ENCODE data around the gene KIAA1549.

Gene KIAA1549

DNA sequence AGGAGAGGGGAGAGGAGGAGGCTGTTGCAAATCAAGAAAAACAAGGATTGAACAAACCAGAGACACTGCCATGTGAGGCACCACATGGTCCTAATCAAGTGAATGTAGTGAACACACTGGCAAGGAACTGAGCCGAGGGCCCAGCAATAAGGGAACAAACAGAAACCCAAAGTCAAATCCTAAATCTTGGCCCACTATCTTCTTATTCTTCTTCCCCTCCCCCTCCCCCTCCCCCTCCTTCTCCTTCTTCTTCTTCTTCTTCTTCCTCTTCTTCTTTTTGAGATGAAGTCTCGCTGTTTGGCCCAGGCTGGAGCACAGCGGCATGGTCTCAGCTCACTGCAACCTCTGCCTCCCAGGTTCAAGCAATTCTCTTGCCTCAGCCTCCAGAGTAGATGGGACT lies 24.0 kb downstream of the KIAA1549 start:
- H3K4me3 ChIP-seq (ENCODE audit: low read depth, low read length) = no peak overlapping the region
- no peak for DNase-seq (ENCODE audit: low read depth)
- TF ChIP-seq, protein P1, sequence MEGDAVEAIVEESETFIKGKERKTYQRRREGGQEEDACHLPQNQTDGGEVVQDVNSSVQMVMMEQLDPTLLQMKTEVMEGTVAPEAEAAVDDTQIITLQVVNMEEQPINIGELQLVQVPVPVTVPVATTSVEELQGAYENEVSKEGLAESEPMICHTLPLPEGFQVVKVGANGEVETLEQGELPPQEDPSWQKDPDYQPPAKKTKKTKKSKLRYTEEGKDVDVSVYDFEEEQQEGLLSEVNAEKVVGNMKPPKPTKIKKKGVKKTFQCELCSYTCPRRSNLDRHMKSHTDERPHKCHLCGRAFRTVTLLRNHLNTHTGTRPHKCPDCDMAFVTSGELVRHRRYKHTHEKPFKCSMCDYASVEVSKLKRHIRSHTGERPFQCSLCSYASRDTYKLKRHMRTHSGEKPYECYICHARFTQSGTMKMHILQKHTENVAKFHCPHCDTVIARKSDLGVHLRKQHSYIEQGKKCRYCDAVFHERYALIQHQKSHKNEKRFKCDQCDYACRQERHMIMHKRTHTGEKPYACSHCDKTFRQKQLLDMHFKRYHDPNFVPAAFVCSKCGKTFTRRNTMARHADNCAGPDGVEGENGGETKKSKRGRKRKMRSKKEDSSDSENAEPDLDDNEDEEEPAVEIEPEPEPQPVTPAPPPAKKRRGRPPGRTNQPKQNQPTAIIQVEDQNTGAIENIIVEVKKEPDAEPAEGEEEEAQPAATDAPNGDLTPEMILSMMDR (conservative IDR thresholded peaks at IDR 0.05; ENCODE audit: low read depth, low read length) = no peak

DNA sequence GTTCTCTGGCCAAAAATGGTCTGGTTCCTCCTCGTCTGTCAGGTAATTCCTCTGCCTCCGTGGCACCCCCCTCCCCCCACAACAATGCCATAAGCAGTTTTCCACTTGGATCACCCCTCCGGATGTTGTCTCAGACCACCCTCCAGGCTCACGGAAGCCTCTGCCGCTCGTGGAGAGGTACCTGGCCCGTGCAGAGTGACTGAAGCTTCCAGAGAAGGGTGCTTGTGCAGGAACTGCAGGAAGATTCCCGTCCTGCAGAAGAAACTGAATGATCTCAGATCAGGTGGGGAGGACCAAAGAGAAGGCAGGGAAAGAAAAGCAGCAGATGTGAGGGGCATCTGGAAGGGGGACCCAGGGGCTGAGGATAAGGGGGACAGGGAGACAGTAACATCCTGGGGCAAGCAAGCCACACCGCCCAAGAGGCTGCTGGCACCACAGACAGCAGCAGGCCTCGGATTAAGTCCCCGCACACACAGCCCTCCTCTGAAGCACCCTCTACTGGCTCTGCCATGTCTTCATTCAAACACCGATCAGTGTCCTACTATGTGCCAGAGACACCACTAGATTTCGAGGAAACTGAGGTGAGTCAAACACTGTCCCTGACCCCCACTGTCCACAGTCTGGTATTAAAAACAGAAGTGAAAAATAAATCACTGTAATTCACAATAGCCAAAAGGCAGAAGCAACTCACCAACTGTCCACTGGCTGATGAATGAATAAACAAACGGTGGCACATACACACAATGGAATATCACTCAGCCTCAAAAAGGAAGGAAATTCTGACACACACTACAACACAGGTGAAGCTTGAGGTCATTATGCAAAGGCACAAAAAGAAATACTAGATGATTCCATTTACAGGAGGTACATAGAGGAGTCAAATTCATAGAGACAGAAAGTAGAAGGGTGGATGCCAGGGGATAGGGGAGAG lies 26.4 kb downstream of the KIAA1549 start:
- DNase-seq (ENCODE audit: low read depth) = no peak
- TF ChIP-seq, protein P1 (conservative IDR thresholded peaks at IDR 0.05; ENCODE audit: low read depth, low read length) = no peak
- no peak overlapping the region for H3K4me3 ChIP-seq (ENCODE audit: low read depth, low read length)

DNA sequence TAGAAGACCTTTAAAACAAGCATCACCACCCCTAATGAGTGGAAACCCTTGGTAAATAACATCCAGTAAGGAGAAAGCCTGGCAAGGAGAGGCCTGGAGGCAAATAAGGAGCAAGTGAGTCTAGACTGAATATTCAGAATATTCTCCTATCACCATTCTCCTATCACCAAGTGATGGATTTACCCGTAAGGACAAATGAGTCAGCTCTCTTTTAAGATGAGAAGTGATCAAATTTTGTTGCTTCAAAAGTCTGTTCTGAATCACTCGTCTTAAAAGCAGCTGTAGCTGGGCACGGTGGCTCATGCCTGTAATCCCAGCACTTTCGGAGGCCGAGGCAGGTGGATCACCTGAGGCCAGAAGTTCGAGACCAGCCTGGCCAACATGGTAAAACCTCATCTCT lies 28.4 kb downstream of the KIAA1549 start:
- TF ChIP-seq, protein P1 (conservative IDR thresholded peaks at IDR 0.05; ENCODE audit: low read depth, low read length) = no peak
- DNase-seq (ENCODE audit: low read depth) = no peak
- H3K4me3 ChIP-seq (ENCODE audit: low read depth, low read length) = no peak overlapping the region

DNA sequence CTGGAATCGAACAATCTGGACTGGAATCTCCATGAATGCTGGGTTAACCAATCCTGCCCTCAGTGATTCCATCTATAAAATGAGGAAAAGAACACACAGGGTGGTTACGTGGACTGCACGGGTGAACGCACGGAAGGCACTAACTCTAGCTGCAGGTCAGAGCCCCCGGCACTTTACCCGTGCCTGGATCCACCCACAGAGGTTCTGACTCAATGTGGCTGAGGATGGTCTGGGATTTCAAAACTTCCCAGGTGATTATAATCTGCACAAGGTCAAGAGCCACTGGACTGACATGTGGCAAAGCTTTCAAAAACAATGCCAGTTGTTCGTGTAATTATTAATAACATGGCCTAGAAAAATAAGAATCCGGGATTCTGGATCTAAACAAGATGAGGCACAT lies 29.2 kb downstream of the KIAA1549 start:
- DNase-seq (ENCODE audit: low read depth) = no peak
- H3K4me3 ChIP-seq (ENCODE audit: low read depth, low read length) = no peak overlapping the region
- TF ChIP-seq, protein P1 (conservative IDR thresholded peaks at IDR 0.05; ENCODE audit: low read depth, low read length) = no peak

DNA sequence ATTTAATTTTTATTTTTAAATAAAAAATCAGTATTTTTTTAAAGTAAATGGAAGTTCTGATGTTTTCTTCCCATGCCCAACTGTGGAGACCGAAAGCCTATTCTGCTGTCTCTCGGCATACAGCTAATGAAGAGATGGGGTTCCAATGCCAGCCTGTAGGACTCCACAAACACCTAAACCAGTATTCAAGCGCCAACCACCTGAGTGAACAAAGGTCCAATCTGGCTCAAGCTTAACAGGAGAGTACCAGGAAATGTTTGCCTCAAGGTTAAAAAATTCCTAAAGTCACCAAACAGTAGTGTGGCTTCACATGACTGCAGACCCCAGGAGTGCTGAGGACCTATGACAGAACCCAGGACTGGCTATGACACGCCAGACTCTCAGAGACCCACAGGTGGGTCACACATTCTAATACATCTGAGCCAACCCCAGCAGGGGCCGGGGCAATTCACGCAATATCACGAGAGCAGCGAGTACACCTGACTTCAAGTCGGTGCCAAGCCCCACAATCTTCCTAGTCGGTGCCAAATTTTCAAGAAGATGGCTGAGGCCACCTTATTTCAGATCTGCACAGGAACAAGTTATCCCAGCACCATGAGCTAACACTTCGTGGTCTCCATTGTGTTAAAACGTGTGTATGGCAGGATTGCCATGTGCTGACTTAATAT lies 31.6 kb downstream of the KIAA1549 start:
- DNase-seq (ENCODE audit: low read depth) = no peak
- TF ChIP-seq, protein P1 (conservative IDR thresholded peaks at IDR 0.05; ENCODE audit: low read depth, low read length) = no peak
- H3K4me3 ChIP-seq (ENCODE audit: low read depth, low read length) = no peak overlapping the region

DNA sequence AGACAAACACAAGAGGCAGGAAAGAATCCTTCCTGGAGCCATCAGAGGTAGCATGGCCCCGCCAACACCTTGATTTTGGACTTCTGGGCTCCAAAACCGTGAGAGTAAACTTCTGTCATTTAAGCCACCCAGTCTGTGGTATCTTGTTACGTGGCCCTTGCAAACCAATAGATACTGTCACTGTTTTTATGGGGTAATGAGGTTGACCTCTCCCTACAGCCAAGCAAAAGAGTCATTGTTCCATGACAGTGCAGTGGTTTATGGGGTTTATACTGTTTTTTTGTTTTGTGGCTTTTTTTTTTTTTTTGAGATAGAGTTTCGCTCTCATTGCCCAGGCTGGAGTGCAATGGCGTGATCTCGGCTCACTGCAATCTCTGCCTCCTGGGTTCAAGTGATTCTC lies 32.8 kb downstream of the KIAA1549 start:
- H3K4me3 ChIP-seq (ENCODE audit: low read depth, low read length) = no peak overlapping the region
- no peak for DNase-seq (ENCODE audit: low read depth)
- TF ChIP-seq, protein P1 (conservative IDR thresholded peaks at IDR 0.05; ENCODE audit: low read depth, low read length) = no peak

Measured in choroid plexus epithelial cell (primary cell).